ENCODE results near the gene NTM.

GRCh38 chr11:131370090-131370751, at the start of gene NTM:
- TF ChIP-seq CTCF (conservative IDR thresholded peaks at IDR 0.05) = no peak
- no peak for TF ChIP-seq ZFX (IDR thresholded peaks at IDR 0.05)

All from C4-2B (cell line).